Ovary (tissue), 3 donors: ENCODE results near the gene RHBDF2.

Experiments
- EP300 ChIP-seq: sonication (generic); formaldehyde crosslinking; IDR thresholded peaks from one replicate; pipeline ENCODE4 v1.6.1; 2017; ENCODE audit warnings: antibody characterized with exemption
- POLR2A ChIP-seq: fragments of 450-650 bp; IDR thresholded peaks from one replicate; pipeline ENCODE4 v1.6.1; 2017; ENCODE audit warnings: antibody characterized with exemption, mild to moderate bottlenecking, moderate library complexity
- TF ChIP-seq, protein P1 (sequence below), 3 donors: fragments of 450-650 bp in 2 of 3; fragments of 200-600 bp in 1 of 3; IDR thresholded peaks; one replicate each; pipeline versions ENCODE4 v1.5.1 to v1.8.0; 2016 to 2022; ENCODE audit warnings: antibody characterized with exemption in 3 of 3, mild to moderate bottlenecking in 1 of 3
- donor health status: DM: no; HTN: no; CAD: no.

DNA sequence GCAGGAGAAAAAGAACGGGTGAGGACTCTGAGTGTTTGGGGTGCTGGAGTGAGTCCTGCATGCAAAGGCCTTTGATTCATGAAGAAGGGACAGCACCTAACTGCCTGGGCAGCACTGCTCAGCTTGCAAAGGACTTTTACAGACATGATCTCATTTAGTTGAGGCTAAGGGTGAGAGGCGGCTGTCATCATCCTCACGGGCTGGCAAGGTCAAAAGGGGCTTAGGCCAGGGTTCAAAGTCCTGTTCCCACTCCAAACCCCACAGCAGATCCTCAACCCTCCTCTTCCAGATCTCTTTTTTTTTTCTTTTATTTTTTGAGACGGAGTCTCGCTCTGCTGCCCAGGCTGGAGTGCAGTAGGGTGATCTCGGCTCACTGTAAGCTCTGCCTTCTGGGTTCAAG is 4.8 kb downstream of the RHBDF2 start:
- no peak for TF ChIP-seq POLR2A
- TF ChIP-seq, protein P1, sequence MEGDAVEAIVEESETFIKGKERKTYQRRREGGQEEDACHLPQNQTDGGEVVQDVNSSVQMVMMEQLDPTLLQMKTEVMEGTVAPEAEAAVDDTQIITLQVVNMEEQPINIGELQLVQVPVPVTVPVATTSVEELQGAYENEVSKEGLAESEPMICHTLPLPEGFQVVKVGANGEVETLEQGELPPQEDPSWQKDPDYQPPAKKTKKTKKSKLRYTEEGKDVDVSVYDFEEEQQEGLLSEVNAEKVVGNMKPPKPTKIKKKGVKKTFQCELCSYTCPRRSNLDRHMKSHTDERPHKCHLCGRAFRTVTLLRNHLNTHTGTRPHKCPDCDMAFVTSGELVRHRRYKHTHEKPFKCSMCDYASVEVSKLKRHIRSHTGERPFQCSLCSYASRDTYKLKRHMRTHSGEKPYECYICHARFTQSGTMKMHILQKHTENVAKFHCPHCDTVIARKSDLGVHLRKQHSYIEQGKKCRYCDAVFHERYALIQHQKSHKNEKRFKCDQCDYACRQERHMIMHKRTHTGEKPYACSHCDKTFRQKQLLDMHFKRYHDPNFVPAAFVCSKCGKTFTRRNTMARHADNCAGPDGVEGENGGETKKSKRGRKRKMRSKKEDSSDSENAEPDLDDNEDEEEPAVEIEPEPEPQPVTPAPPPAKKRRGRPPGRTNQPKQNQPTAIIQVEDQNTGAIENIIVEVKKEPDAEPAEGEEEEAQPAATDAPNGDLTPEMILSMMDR (IDR thresholded peaks at IDR 0.05), result no peak
- TF ChIP-seq EP300, result no peak
